T-helper 9 cell (primary cell): ENCODE data around the gene SMARCA2.

Experiments
- DNase-seq: peaks from one replicate; pipeline ENCODE4 v3.0.0-alpha.2; 2020

SMARCA2 gene

GRCh38 chr9:2179567-2179966 is 164.4 kb downstream of the SMARCA2 start:
- DNase-seq, result no peak

- DNase-seq, result no peak
Observed at GRCh38 chr9:2180154-2180553, 165.0 kb downstream of the SMARCA2 start.

- no peak for DNase-seq
Observed at GRCh38 chr9:2180704-2181103, 165.6 kb downstream of the SMARCA2 start.

- DNase-seq, result no peak
Observed at GRCh38 chr9:2181792-2182191, 166.6 kb downstream of the SMARCA2 start.

GRCh38 chr9:2190939-2191608 is 175.9 kb downstream of the SMARCA2 start:
- DNase-seq, result no peak

GRCh38 chr9:2191609-2191972 is 176.4 kb downstream of the SMARCA2 start:
- no peak for DNase-seq

- DNase-seq, result no peak
Observed at GRCh38 chr9:2192356-2192979, 177.3 kb downstream of the SMARCA2 start.

GRCh38 chr9:2193552-2193951 is 178.4 kb downstream of the SMARCA2 start:
- DNase-seq, result no peak

GRCh38 chr9:2195211-2195610 is 180.1 kb downstream of the SMARCA2 start:
- no peak for DNase-seq

- no peak for DNase-seq
Observed at GRCh38 chr9:2196757-2197156, 181.6 kb downstream of the SMARCA2 start.

GRCh38 chr9:2198956-2199635 is 183.9 kb downstream of the SMARCA2 start:
- no peak for DNase-seq

- DNase-seq, result no peak
Observed at GRCh38 chr9:2199999-2200796, 185.1 kb downstream of the SMARCA2 start.

- no peak for DNase-seq
Observed at GRCh38 chr9:2208465-2208864, 193.3 kb downstream of the SMARCA2 start.

GRCh38 chr9:2208991-2209390 is 193.8 kb downstream of the SMARCA2 start:
- DNase-seq, result no peak

GRCh38 chr9:2209400-2209799 is 194.3 kb downstream of the SMARCA2 start:
- no peak for DNase-seq

GRCh38 chr9:2210201-2210600 is 195.1 kb downstream of the SMARCA2 start:
- DNase-seq, result no peak

GRCh38 chr9:2213830-2214468 is 198.8 kb downstream of the SMARCA2 start:
- DNase-seq, result no peak

GRCh38 chr9:2214707-2215106 is 199.6 kb downstream of the SMARCA2 start:
- no peak for DNase-seq

- DNase-seq, result no peak
Observed at GRCh38 chr9:2215921-2216441, 200.8 kb downstream of the SMARCA2 start.

- no peak for DNase-seq
Observed at GRCh38 chr9:2216591-2216990, 201.4 kb downstream of the SMARCA2 start.

GRCh38 chr9:2217540-2217939 is 202.4 kb downstream of the SMARCA2 start:
- DNase-seq, result no peak

- DNase-seq, result no peak
Observed at GRCh38 chr9:2220036-2220435, 204.9 kb downstream of the SMARCA2 start.
